GM18502 (cell line): ENCODE data around the gene IL6R.
"Not testable (repeated sequence)": the region's sequence is repeated elsewhere in the genome, so short reads cannot be mapped to it uniquely, and the experiment has no call there.

Experiments
- ATAC-seq: cut with Tn5 transposase; IDR thresholded peaks from one replicate; pipeline ENCODE4 v1.9.1; 2021; ENCODE audit warnings: mild to moderate bottlenecking; ENCODE audit not compliant: unreplicated experiment, poor library complexity

The IL6R gene

DNA sequence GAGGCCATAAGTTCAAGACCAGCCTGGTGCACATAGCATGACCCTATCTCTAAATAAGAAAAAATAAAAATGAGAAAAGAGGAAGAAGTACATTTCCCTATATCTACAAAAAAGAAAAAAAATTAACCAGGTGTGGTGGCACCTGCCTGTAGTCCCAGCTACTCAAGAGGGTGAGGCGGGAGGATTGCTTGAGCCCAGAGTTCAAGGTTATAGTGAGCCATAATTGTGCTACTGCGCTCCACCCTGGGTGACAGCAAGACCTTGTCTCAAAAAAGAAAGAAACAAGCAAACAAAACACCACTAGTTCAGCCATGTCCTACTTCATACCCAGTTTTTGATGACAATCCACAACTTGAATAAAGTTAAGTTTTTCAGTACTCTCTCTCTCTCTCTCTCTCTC, 66.2 kb downstream of the IL6R start:
- no peak for ATAC-seq

DNA sequence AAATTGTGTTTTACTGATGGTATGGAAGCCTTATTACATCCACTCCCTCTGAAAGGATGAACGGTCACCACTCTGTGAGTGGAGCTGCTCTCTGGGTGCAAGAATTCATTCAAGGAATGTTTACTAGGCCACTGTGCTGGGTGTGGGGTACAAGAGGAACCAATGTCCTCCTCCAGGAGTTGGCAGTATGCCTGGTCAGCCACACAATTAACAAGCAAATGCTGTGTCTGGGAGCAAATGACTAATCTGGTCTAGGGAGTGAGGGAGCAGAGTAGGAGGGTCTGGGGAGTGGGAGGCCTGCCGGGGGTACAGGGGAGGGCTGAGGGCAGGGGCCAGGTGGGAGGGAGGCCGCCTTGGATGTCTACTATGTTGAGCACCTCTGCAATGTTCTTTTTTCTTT, 69.7 kb downstream of the IL6R start:
- no peak for ATAC-seq

DNA sequence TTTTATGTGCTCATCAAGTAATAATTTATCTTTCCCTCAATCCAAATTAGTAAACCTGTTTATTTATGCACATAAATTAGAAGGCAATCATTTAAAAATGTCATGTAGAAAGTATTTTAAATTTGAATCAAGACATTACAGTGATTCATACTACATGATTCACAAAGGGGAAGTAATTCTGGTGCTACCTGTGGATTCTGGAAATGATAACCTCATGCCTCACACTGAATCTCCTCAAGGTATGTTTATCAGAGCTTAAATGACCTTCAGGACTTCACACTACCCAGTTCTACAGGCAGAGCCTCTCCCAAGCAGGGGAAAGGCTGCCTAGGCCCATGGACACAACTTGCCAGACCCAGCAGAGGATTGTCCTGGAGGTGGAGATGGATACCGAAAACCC, 71.6 kb downstream of the IL6R start:
- ATAC-seq, result no peak

DNA sequence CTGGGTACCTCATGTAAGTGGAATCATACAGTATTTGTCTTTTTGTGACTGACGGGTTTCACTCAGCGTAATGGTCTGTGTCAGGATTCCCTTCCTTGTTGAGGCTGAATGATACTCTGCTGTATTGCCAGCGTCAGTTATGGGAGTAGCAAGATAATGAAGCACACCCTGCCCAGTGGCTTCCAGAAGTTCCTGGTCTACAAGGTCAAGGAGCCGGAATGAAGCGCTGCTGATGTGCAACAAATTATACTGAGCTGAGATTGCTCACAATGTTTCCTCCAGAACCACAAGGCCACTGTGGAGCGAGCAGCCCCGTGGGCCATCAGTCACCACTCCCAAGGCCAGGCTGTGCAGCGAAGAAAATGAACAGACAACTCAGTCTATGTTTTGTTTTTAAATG, 72.9 kb downstream of the IL6R start:
- ATAC-seq, result no peak

DNA sequence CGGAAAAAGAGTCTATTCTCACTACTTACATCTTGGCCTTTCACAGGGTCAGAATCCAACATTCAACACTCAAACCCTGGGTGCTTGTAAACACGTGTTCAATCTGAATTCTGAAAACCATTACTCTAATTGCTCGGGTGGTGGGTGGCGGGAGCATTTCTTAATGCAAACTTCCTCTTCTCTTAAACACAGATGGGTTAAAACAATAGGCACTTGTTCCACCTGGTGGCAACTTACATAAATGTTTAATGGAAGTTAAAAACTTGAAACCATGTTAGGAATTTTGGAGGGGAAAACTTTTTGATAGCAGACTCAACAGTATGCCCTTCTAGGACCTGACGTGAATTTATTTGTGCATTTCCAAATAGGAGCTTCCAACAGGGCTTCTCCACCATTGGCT, 73.5 kb downstream of the IL6R start:
- ATAC-seq, result no peak

DNA sequence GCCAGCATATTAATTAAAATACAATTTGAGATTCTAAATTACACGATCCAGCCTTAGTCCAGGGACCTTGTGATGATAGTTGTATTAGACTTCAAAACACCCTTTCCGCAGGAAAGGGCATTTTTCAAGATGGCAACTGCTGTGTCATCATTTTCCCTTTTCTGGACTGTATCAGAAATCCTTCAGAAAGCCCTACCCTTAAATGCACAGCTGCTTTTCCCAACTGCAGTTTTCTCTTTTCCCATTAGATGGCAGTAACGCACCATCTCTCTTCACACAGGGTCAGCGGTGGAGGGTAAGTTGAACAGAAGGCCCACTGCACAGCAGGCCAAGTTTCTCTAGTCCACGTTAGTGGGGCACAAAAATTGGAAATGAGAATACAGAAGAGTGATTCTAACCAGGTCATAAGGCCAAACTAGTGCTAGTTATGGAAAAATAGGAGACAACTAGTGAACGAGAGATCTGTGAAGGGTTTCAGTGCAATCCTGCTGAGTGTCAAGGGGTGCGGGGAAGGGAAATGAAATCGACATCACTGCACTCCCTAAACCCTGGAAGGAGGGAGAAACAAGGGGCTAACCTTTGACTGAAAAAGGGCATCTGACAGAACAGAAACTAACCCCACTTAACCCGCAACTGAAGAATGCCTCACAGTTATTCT, 74.8 kb downstream of the IL6R start:
- ATAC-seq, result no peak

DNA sequence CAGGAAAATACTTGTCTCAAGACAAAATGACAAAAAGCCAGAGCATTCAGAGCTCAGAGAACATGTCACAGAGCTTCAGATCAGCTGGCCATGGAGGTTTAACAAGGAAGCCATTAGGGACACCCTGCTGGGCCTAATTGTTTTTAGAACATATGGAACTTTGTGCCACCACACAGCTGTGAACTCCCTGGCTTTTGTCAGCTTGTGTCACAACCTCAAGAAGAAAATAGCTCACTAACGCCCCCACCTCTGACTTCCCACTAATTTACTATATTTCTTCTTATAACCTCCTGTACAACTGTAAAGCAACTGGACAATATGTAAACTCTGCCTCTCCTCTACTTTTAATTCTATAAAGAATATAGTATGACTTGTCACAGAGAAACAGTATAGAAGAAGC, 75.9 kb downstream of the IL6R start:
- ATAC-seq, result no peak

DNA sequence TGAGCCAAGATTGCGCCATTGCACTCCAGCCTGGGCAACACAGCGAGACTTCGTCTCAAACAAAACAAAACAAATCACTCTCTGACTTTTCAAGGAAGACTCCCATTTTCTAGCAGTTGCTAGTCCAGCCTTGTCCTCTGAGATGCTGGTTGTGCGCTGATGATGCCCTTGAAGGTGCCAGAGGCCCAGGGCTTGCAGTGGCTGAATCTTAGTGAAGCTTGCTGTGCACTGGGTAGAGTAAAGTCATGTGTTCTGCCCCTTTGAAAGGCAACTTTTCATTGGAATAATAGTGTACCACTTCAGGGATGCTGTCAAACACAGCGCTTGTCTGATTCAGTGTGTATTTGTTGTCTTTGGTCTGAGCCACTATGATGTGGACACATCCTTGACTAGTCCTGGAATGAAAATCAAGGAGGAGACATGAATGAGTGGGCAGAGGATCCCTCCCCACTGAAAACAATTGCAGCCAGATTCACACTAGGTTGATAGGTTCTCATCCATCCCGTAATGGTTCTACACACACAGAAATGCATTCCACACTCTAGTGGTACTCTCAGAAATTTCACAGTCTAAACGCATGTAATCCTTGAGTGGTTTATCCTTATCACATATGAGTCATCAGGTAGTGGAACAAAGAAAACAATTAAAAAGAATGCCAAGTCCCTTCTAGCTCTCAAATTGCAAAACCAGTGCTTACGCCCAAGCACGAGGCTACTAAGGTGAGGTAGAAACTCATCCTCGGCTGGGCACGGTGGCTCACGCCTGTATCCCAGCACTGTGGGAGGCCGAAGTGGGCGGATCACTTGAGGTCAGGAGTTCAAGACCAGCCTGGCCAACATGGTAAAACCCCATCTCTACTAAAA, 79.0 kb downstream of the IL6R start:
- ATAC-seq, result no peak

DNA sequence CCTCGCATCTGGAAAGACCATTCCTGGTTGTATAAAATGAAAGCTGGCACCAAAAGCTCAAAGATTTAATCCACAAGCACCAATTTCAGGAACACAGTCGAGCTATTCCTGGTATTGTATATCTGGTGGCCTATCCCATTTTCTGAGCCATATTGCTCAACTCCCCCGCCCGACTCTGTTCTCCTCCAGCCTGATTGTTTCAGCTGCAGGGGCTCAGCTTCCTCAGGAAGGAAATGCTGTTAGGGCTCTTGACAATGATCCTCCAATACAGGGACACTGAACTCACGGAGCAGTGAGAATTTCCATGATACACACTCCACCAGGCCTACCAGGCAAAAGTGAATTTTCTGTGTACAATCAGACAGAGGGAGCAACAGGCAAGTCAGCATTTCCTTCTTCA, 80.0 kb downstream of the IL6R start:
- no peak for ATAC-seq

DNA sequence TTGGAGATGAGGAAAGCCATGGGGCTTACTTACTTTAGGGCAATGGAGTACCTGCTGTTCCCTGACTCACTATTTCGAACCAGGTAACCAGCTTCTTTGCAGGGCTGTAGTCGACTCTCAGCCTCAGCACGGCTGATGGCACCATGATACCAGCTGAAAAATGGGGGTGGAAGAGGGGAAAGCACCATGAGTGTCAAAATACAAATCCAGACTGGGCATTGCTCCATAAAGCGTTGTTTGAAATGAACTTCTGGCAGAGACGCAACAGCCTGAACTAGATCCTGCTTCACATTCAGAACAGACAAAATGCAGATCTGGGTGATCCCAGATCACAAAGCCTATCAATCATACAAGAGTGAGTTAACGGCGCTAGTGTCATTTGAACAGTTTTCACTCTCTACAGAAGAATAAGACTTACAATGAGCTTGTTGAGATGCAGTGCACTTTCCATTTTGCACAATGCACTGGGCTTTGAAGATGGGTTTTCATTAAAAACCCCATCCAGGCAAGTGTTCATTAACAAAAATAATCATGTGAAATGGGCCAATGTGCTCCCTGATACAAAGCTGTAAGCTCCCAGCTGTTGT, 80.9 kb downstream of the IL6R start:
- ATAC-seq, result no peak

DNA sequence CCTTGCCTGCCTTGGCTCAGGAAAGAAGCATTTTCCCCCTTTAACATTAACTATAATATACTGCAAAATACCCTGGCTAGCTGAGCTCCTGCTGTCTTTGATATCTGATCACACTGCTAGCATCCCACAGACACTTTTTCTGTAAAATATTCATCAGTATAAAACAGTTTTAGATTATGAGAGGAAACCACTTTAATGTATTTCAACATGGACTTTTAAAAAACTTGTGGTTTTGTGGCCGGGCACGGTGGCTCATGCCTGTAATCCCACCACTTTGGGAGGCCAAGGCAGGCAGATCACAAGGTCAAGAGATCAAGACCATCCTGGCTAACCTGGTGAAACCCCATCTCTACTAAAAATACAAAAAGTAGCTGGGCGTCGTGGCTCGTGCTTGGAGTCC, 81.6 kb downstream of the IL6R start:
- ATAC-seq, result not testable (repeated sequence)

DNA sequence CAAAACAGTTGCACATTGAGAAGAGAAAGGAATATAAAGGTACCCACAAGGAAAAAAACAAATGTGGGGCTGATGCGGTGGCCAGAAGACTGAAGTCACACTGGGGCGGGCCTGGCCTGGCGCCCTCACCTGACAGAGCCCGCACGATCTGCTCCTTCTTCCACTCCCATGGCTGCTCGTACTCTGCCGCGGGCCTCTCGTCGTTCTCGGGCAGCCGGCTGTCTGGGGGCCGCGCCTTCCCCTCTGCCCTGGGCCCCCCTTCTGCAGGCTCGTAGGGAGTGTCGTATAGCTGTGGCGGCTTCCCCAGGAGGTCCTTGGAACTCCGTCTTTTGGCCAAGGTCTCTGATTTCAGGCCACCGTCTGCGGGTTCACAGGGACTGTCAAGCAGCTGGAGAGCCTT, 83.8 kb downstream of the IL6R start:
- no peak for ATAC-seq

DNA sequence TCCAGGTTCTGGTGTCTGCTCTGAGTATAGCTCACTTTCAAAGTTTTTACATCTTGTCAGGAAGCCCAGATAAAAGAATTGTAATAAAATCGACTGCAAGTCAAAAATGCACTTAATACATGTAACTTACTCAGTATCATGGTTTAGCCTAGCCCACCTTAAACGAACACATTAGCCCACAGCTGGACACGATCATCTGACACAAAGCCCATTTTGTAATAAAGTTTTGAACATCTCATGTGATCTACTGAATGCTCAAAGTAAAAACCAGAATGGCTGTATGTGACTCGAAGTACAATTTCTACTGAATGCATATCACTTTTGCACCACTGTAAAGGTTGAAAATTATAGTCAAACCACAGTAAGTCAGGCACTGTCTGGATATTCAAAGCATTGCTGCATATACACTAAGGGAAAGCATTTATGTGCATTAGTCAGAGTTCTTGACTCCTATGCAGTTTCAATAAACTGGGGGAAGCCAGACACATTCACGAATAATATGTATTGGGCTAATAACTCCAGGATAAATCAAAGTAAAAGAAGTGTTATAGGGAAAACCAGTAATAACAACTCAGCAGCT, 84.6 kb downstream of the IL6R start:
- no peak for ATAC-seq

DNA sequence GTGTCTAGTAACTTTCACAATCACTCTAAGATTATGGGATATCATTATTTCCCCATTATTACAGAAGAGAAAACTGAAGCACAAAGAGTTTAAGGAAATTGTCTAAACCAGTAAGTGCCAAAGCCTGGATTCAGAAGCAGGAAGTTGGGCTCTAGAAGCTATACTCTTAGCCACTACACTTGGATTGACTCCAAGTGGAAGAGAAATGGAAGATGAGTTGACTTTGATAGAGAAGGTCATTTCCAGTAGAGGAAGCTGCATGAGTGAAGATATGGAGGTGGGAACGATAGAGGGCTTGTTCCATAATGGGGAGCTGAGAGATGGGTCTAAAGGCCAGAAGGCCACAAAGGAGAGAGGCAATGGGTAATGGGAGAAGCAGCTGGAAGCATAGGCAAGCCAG, 85.2 kb downstream of the IL6R start:
- ATAC-seq, result no peak

DNA sequence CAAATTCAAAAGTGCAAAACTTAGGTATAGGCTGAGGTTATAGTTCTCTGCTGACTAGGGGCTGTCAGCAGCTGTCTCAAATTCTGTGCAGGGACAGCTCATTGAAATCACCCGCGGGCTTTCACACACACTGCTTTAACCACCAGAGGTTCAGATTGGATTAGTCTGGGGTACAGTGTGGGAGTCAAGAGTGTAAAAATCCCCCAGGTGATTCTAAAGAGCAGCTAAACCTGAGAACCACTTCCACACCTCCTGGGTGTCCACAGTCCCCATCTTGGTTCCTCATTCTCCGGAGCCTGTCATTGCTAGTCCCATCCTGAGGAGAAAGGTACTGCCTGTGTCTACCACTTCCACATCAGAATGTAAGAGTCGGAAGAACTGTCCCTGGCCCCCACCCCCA, 87.0 kb downstream of the IL6R start:
- ATAC-seq, result peak; percentile 39

DNA sequence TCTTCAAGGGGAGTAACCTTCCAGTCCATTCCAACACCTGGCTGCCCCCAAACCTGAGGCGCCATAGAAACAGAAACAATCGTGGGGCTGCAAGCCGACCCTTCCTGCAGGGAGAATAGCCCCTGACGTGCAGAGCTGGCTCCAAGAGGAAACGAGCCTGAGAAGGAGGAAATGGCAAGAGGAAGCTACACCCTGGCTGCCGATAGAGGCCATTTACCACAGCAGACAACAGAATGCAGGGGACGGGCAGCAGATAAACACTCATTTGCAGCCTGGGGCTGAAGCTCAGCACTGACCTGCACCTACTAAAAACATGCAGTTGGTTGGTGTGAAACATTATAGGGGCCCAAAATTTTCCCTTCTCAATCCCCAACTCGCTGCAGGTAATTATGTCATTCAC, 88.1 kb downstream of the IL6R start:
- ATAC-seq, result no peak

DNA sequence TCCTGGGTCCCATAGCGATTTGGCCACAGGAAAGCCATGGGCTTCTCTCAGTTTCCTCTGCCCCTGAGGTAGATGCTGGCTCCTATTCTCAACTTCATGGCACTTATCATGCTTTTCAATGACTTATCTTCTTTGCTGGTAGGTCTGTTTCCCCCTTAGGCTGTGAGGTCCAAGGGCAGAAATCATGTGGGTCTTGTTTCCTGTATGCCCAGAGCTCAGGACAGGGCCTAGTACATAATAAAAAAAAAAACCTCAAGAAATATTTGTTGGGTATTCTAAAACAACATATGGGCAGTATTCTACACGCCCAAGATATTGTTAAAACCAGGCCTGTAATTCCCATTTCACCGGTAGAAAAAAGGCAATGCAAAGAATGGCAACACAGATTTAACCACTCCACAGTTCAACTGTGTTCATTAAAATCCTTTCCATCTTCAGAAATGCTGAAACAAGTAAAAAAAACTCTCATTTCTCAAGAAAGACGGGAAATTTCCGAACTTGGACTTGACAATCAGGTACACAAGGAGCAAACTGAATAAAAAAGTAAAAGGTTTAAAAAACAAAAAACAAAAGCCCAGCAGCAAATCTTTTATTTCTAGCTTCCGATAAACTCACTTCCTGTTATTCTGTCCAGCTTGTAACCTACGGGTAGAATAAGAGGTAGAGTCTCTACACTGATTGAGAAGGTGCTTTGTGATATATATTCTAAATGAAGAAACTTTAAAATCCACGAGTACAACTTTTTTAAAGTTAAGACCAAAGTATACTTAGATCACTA, 90.5 kb downstream of the IL6R start:
- no peak for ATAC-seq

DNA sequence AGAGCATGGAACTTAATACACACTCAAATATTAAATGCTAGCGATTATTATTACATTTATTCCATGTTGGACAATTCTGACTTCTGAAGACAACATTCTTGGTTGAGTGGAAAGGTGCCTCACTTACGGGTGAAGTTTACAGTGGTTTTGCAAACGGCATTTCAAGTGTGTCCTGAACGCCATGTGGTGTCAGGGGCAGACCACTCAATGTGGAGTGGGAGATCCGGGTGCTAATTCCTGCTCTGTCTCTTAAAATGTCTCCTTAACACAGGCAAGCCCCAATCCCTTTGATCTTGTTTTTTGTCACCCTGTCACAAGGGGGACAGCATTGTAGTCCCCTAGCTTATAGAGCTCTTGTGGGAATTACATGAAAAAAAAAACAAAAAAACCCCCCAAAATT, 91.2 kb downstream of the IL6R start:
- no peak for ATAC-seq

DNA sequence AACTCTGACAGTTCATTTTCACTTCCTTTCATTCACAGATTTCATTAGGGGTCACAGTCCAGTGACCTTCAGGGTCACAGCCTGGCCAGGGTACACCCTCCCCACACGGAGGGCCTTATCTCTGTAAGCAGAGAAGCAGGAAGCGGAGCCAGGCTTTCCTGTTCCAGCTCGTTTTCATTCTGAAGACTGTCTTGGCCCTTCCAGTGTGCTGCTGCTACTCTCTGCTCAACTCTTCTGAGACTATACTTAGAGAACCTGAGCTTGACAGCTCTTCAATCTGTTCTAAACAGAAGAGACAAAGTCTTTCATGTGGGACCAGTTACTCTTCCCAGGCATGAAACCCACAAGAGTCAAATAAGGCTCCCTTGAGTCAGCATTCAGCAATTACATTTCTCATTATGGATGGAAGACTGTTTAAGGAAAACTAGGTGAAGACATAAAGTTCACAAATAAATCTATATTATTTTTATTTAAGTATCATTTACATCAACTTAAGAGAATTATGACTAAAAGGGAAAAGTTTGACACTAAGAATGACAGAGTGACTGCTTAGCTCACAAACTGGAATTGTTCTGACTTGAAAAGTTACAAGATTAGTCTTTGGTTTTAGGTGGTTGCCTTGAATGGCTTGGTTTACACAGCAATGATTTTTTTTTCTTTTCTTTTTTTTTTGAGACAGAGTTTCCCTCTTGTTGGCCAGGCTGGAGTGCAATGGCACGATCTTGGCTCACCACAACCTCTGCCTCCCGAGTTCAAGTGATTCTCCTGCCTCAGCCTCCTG, 92.1 kb downstream of the IL6R start:
- ATAC-seq, result no peak

DNA sequence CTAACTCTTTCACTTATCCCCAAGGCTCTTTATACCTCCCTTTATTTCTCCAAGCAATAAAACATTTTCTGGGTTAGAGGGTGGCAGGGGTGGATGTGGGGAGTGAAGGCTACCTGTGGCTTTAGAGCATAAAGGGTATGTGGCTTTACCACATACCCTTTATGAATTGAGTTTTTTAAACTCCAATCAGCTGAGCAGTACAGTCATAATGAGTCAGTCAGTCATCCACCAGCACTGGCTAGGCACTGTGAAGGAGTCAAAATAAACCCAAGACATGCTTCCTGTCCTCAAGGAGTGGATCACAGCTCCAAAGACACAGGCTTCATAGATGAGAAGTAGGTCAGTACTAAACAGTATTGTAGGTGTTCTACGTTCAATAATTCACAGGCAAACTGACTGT, 94.3 kb downstream of the IL6R start:
- no peak for ATAC-seq
